HepG2 (cell line): ENCODE results near the gene GAS2. TPM values are rescaled to one million over a fixed set of nuclear protein-coding genes. Genes with fewer than 3 reads are reported as not detected.

Experiments used
- BRF2 ChIP-seq: sonication (generic); formaldehyde crosslinking; IDR thresholded peaks from 2 replicates; pipeline ENCODE4 v1.8.1; 2022; ENCODE audit warnings: mild to moderate bottlenecking, missing genetic modification reagents
- CC2D1A ChIP-seq: sonication (generic); formaldehyde crosslinking; IDR thresholded peaks from 2 replicates; pipeline ENCODE4 v1.8.1; 2023; ENCODE audit warnings: mild to moderate bottlenecking, missing genetic modification reagents
- HMG20A ChIP-seq: IDR thresholded peaks from 2 replicates; pipeline ENCODE4 v1.6.1; 2016; ENCODE audit warnings: borderline replicate concordance
- KLF6 ChIP-seq: IDR thresholded peaks from 2 replicates; pipeline ENCODE4 v1.8.0; 2016; ENCODE audit warnings: missing biosample characterization, missing genetic modification reagents
- NPAS2 ChIP-seq: sonication (generic); formaldehyde crosslinking; IDR thresholded peaks from 2 replicates; pipeline ENCODE4 v1.8.0; 2022; ENCODE audit warnings: mild to moderate bottlenecking, missing genetic modification reagents, borderline replicate concordance
- TEAD3 ChIP-seq: optimal IDR thresholded peaks from 2 replicates; pipeline ENCODE3; 2016; ENCODE audit warnings: borderline replicate concordance
- ZBTB25 ChIP-seq: IDR thresholded peaks from 2 replicates; pipeline ENCODE4 v1.6.1; 2018; ENCODE audit warnings: missing genetic modification reagents
- ZBTB38 ChIP-seq: sonication (generic); formaldehyde crosslinking; IDR thresholded peaks from 2 replicates; pipeline ENCODE4 v1.5.1; 2020; ENCODE audit warnings: mild to moderate bottlenecking, missing genetic modification reagents
- ZBTB46 ChIP-seq: sonication (generic); formaldehyde crosslinking; IDR thresholded peaks from 2 replicates; pipeline ENCODE4 v1.4.0; 2020; ENCODE audit warnings: mild to moderate bottlenecking, missing genetic modification reagents, borderline replicate concordance
- ZNF501 ChIP-seq: sonication (generic); formaldehyde crosslinking; IDR thresholded peaks from 2 replicates; pipeline ENCODE4 v1.5.1; 2020; ENCODE audit warnings: mild to moderate bottlenecking, moderate library complexity, missing genetic modification reagents
- ZNF749 ChIP-seq: sonication (generic); formaldehyde crosslinking; IDR thresholded peaks from 2 replicates; pipeline ENCODE4 v1.8.0; 2022; ENCODE audit warnings: mild to moderate bottlenecking, missing genetic modification reagents, moderate library complexity, borderline replicate concordance
- ZNF768 ChIP-seq: sonication (generic); formaldehyde crosslinking; IDR thresholded peaks from 2 replicates; pipeline ENCODE4 v1.4.0; 2020; ENCODE audit warnings: missing genetic modification reagents
- polyA plus RNA-seq, 8 experiments: library from polyadenylated mRNA; depleted of rRNA in 3 of 8; stranded (reverse) in 7 of 8; unstranded in 1 of 8; fragments of >200 nt; fragmentation: Illumina TruSeq in 4 of 8; extraction: Trizol in 4 of 8; gene quantifications; 2 replicates each; pipeline versions ENCODE4 v1.2.1 to v1.2.3, GENCODE V29; 2011 to 2016; ENCODE audit warnings: low read depth in 4 of 8, missing spikeins in 1 of 8, mixed read lengths in 1 of 8; ENCODE audit not compliant: insufficient read depth in 1 of 8
- total RNA-seq, 5 experiments: library from RNA; depleted of rRNA; stranded (reverse); fragments of >200 nt; fragmentation: Illumina TruSeq; extraction: Trizol; gene quantifications; 2 replicates each; pipeline ENCODE4 v1.2.3, GENCODE V29; 2016; ENCODE audit warnings: low read depth in 1 of 5
- TF ChIP-seq, protein P1 (sequence below), 2 experiments: sonication (generic) in 1 of 2; formaldehyde crosslinking in 1 of 2; IDR thresholded peaks; 2 replicates each; pipeline versions ENCODE4 v1.4.0 to v1.6.1; 2018 to 2020; ENCODE audit warnings: missing genetic modification reagents in 2 of 2, borderline replicate concordance in 1 of 2, low read depth in 1 of 2, mild to moderate bottlenecking in 1 of 2, missing biosample characterization in 1 of 2
- TF ChIP-seq, protein P2 (sequence below): sonication (generic); formaldehyde crosslinking; IDR thresholded peaks from 2 replicates; pipeline ENCODE4 v1.5.1; 2020; ENCODE audit warnings: mild to moderate bottlenecking, missing genetic modification reagents
- TF ChIP-seq, protein P3 (sequence below): sonication (generic); formaldehyde crosslinking; IDR thresholded peaks from 2 replicates; pipeline ENCODE4 v1.9.0; 2021; ENCODE audit warnings: missing genetic modification reagents, borderline replicate concordance

The GAS2 gene
- total and polyA plus RNA-seq, 2 of the 13 experiments (the other 11 are each of a cell fraction or from before 2014, with no cell fraction given): 26.0 to 85.1 TPM

DNA sequence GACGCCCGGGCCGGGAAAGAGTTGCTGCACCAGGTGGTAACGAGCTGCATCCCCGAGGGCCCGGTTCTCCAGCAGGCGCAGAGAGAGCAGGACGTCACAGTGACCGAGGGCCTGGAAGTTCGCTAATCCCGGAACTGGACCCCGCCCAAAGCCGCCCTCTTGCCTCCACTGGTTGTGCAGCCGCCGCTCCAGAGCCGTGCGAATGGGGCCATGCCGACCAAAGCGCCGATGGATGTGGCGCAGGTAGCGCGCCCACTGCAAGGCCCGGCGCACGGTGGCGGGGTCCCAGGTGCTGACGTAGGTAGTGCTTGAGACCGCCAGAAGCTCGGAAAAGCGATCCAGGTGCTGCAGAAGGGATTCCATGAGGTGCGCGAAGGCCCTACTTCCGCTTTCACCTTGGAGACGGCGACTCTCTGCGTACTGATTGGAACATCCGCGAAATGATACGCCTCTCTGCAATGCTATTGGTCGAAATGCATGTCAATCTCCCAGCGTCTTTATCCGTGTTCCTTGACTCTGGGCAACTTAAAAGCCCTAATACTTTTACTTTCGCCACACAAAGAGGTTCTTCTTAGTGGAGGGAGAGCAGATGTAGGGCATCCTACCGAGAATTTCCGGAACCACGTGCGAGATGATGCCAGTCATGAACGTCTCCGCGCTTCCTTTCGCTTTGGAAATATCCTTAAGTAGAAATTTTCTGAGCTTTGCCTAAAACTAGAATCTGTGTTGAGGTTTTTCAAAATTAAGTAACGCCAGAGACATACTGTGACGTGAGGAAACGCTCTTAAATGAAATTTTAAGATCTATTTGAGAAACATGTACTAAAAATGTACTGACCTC, 40.7 kb upstream of the GAS2 start, which contains the start of gene FANCF (continued):
- TF ChIP-seq, protein P1, sequence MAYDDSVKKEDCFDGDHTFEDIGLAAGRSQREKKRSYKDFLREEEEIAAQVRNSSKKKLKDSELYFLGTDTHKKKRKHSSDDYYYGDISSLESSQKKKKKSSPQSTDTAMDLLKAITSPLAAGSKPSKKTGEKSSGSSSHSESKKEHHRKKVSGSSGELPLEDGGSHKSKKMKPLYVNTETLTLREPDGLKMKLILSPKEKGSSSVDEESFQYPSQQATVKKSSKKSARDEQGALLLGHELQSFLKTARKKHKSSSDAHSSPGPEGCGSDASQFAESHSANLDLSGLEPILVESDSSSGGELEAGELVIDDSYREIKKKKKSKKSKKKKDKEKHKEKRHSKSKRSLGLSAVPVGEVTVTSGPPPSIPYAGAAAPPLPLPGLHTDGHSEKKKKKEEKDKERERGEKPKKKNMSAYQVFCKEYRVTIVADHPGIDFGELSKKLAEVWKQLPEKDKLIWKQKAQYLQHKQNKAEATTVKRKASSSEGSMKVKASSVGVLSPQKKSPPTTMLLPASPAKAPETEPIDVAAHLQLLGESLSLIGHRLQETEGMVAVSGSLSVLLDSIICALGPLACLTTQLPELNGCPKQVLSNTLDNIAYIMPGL (CRISPR knock-in tag; IDR thresholded peaks at IDR 0.05; ENCODE audit: borderline replicate concordance in 1 of 2, low read depth in 1 of 2): peak; percentile 46 to 93; a peak in 3 of 4 replicates
- TF ChIP-seq ZNF749 (CRISPR knock-in tag) (no peak; the same call in 1 of the 2 replicates), BRF2 (no peak), HMG20A (CRISPR knock-in tag) (no peak), KLF6 (CRISPR knock-in tag) (no peak), NPAS2 (CRISPR knock-in tag) (no peak), ZNF501 (CRISPR knock-in tag) (peak; percentile 84; the same call in 1 of the 2 replicates), TEAD3 (CRISPR knock-in tag) (peak; percentile 27), ZBTB46 (CRISPR knock-in tag) (no peak), ZNF768 (CRISPR knock-in tag) (peak; percentile 66; the same call in 1 of the 2 replicates), CC2D1A (CRISPR knock-in tag) (0 out of 2 replicates have a peak, but pooled peaks have one; percentile 59), ZBTB25 (0 out of 2 replicates have a peak, but pooled peaks have one; percentile 10), ZBTB38 (CRISPR knock-in tag) (no peak)
- TF ChIP-seq, protein P2, sequence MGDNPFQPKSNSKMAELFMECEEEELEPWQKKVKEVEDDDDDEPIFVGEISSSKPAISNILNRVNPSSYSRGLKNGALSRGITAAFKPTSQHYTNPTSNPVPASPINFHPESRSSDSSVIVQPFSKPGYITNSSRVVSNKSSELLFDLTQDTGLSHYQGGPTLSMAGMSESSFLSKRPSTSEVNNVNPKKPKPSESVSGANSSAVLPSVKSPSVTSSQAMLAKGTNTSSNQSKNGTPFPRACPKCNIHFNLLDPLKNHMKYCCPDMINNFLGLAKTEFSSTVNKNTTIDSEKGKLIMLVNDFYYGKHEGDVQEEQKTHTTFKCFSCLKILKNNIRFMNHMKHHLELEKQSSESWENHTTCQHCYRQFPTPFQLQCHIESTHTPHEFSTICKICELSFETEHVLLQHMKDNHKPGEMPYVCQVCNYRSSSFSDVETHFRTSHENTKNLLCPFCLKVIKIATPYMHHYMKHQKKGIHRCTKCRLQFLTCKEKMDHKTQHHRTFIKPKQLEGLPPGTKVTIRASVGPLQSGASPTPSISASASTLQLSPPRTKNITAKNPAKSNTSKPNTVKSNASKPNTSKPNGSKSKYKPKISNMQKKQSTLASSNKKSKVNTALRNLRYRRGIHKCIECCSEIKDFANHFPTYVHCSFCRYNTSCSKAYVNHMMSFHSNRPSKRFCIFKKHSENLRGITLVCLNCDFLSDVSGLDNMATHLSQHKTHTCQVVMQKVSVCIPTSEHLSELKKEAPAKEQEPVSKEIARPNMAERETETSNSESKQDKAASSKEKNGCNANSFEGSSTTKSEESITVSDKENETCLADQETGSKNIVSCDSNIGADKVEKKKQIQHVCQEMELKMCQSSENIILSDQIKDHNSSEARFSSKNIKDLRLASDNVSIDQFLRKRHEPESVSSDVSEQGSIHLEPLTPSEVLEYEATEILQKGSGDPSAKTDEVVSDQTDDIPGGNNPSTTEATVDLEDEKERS (CRISPR knock-in tag): no peak
- TF ChIP-seq, protein P3, sequence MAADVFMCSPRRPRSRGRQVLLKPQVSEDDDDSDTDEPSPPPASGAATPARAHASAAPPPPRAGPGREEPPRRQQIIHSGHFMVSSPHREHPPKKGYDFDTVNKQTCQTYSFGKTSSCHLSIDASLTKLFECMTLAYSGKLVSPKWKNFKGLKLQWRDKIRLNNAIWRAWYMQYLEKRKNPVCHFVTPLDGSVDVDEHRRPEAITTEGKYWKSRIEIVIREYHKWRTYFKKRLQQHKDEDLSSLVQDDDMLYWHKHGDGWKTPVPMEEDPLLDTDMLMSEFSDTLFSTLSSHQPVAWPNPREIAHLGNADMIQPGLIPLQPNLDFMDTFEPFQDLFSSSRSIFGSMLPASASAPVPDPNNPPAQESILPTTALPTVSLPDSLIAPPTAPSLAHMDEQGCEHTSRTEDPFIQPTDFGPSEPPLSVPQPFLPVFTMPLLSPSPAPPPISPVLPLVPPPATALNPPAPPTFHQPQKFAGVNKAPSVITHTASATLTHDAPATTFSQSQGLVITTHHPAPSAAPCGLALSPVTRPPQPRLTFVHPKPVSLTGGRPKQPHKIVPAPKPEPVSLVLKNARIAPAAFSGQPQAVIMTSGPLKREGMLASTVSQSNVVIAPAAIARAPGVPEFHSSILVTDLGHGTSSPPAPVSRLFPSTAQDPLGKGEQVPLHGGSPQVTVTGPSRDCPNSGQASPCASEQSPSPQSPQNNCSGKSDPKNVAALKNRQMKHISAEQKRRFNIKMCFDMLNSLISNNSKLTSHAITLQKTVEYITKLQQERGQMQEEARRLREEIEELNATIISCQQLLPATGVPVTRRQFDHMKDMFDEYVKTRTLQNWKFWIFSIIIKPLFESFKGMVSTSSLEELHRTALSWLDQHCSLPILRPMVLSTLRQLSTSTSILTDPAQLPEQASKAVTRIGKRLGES (CRISPR knock-in tag): no peak
